ENCODE data around the gene CCDC80. TPM values are rescaled to one million over a fixed set of nuclear protein-coding genes. Genes with fewer than 3 reads are reported as not detected.
A peak's percentile ranks its signal among the peaks of the same experiment; 100 is the strongest.

CCDC80 gene
- polyA plus RNA-seq, 3 donors, result 0.05 TPM; not detected in 2

- Histone ChIP-seq H3K9ac (ENCODE audit: insufficient read depth, low read length, poor library complexity, severe bottlenecking) (no peak overlapping the region), H3K79me2 (ENCODE audit: insufficient read depth, low read length) (no peaks in the 10 kb centered on the region), H3K9me3 (replicated peaks in 1 of 2; ENCODE audit: control insufficient read depth in 1 of 2, insufficient read depth in 1 of 2, low read length in 2 of 2) (no peaks in the 10 kb centered on the region), H3K4me3 (replicated peaks in 1 of 3; ENCODE audit: low read depth in 2 of 3, low read length in 3 of 3) (no peak overlapping the region), H3K27ac (ENCODE audit: low read depth in 1 of 2, low read length in 2 of 2) (no peak overlapping the region), H3K4me2 (replicated peaks; ENCODE audit: extremely low read depth, low read length, poor library complexity, severe bottlenecking) (no peak overlapping the region), H3K4me1 (ENCODE audit: control insufficient read depth in 1 of 2, insufficient read depth in 2 of 2, low read length in 2 of 2) (peaks cover 5 to 12% of the 10 kb centered on the region in 2 donors), H4K20me1 (ENCODE audit: insufficient read depth, low read length) (no peaks in the 10 kb centered on the region), H2AFZ (ENCODE audit: insufficient read depth, low read depth, low read length, poor library complexity, severe bottlenecking) (no peak overlapping the region), H3K36me3 (replicated peaks in 1 of 2; ENCODE audit: control insufficient read depth in 1 of 2, insufficient read depth in 2 of 2, low read length in 2 of 2) (no peaks in the 10 kb centered on the region), H3K27me3 (ENCODE audit: control insufficient read depth in 2 of 2, insufficient read depth in 2 of 2, low read length in 2 of 2) (no peaks in the 10 kb centered on the region)
- Mint-ChIP-seq H3K36me3 (no peaks in the 10 kb centered on the region), H3K4me1 (peaks cover 18% of the 10 kb centered on the region), H3K27me3 (ENCODE audit: low read depth in 3 of 3) (peaks cover 0 to 2% (median 1%) of the 10 kb centered on the region in 3 donors), H3K4me3 (no peak overlapping the region), H3K9me3 (peaks cover 0 to 3% (median 0%) of the 10 kb centered on the region in 7 donors), H3K27ac (no peak overlapping the region)
- intact Hi-C loops (cut with micrococcal nuclease), result no loop called here
- no CpG with 5 or more reads among the region's 1 CpG for WGBS (ENCODE audit: insufficient coverage)
- DNase-seq, result no peak
- TF ChIP-seq, protein P1, sequence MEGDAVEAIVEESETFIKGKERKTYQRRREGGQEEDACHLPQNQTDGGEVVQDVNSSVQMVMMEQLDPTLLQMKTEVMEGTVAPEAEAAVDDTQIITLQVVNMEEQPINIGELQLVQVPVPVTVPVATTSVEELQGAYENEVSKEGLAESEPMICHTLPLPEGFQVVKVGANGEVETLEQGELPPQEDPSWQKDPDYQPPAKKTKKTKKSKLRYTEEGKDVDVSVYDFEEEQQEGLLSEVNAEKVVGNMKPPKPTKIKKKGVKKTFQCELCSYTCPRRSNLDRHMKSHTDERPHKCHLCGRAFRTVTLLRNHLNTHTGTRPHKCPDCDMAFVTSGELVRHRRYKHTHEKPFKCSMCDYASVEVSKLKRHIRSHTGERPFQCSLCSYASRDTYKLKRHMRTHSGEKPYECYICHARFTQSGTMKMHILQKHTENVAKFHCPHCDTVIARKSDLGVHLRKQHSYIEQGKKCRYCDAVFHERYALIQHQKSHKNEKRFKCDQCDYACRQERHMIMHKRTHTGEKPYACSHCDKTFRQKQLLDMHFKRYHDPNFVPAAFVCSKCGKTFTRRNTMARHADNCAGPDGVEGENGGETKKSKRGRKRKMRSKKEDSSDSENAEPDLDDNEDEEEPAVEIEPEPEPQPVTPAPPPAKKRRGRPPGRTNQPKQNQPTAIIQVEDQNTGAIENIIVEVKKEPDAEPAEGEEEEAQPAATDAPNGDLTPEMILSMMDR (IDR thresholded peaks at IDR 0.05), result no peak
Observed at GRCh38 chr3:112687616-112688015, 46.7 kb upstream of the CCDC80 start.

DNA sequence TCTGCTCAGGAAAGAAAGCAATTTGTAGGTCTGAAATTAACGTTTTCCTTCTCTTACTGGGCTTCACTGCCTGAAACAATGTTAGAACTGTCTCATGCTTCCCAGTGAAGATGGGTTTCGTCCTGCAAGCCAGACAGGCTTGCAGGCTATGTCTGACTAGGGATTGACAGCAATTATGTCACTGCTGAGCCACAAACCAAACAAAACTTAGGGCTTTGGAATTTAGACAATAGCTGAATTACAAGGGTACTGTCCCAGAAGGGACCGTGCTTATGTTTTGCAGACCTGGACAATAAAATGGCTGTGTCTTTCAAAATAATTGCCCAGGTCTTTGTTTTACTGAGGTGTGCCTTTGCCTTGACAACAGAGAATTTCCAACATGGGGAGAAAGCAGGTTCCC is 46.3 kb upstream of the CCDC80 start:
- TF ChIP-seq, protein P1 (IDR thresholded peaks at IDR 0.05), result no peak
- Histone ChIP-seq H3K9me3 (replicated peaks in 1 of 2; ENCODE audit: control insufficient read depth in 1 of 2, insufficient read depth in 1 of 2, low read length in 2 of 2) (no peaks in the 10 kb centered on the region), H3K79me2 (ENCODE audit: insufficient read depth, low read length) (no peaks in the 10 kb centered on the region), H3K27ac (ENCODE audit: low read depth in 1 of 2, low read length in 2 of 2) (no peak overlapping the region), H3K4me2 (replicated peaks; ENCODE audit: extremely low read depth, low read length, poor library complexity, severe bottlenecking) (no peak overlapping the region), H3K4me1 (ENCODE audit: control insufficient read depth in 1 of 2, insufficient read depth in 2 of 2, low read length in 2 of 2) (peaks cover 5 to 12% of the 10 kb centered on the region in 2 donors), H4K20me1 (ENCODE audit: insufficient read depth, low read length) (no peaks in the 10 kb centered on the region), H3K27me3 (ENCODE audit: control insufficient read depth in 2 of 2, insufficient read depth in 2 of 2, low read length in 2 of 2) (no peaks in the 10 kb centered on the region), H3K9ac (ENCODE audit: insufficient read depth, low read length, poor library complexity, severe bottlenecking) (no peak overlapping the region), H2AFZ (ENCODE audit: insufficient read depth, low read depth, low read length, poor library complexity, severe bottlenecking) (peak overlapping the region; percentile 17), H3K4me3 (replicated peaks in 1 of 3; ENCODE audit: low read depth in 2 of 3, low read length in 3 of 3) (no peak overlapping the region), H3K36me3 (replicated peaks in 1 of 2; ENCODE audit: control insufficient read depth in 1 of 2, insufficient read depth in 2 of 2, low read length in 2 of 2) (no peaks in the 10 kb centered on the region)
- Mint-ChIP-seq H3K4me3 (no peak overlapping the region), H3K4me1 (peaks cover 18% of the 10 kb centered on the region), H3K27me3 (ENCODE audit: low read depth in 3 of 3) (peaks cover 0 to 2% (median 1%) of the 10 kb centered on the region in 3 donors), H3K36me3 (no peaks in the 10 kb centered on the region), H3K27ac (no peak overlapping the region), H3K9me3 (no peaks in the 10 kb centered on the region)
- intact Hi-C loops (cut with micrococcal nuclease), result no loop called here
- WGBS (ENCODE audit: insufficient coverage), result 63% methylated on average over 3 of the region's 3 CpGs
- DNase-seq, result no peak
